OCI-LY1 (cell line): Measurements from ENCODE around the gene EFCC1.

Experiments
- H2AFZ ChIP-seq: fragments of 200-600 bp; sonication (generic), shearing (Covaris generic); 2 replicates; pipeline ENCODE4 v1.6.0; 2014; ENCODE audit warnings: antibody characterized with exemption, mild to moderate bottlenecking, low read length
- H3F3A ChIP-seq: fragments of 200-600 bp; sonication (generic), shearing (Covaris generic); 2 replicates; pipeline ENCODE4 v1.6.0; 2014; ENCODE audit warnings: mild to moderate bottlenecking, antibody characterized with exemption, low read length, moderate library complexity; ENCODE audit not compliant: insufficient read depth
- H3K27ac ChIP-seq: fragments of 200-600 bp; sonication (generic); 2 replicates; pipeline ENCODE4 v1.5.1; 2014; ENCODE audit warnings: low read length, mixed run types, mild to moderate bottlenecking, low read depth; ENCODE audit not compliant: poor library complexity, severe bottlenecking
- H3K27me3 ChIP-seq: fragments of 200-600 bp; sonication (generic); 2 replicates; pipeline ENCODE4 v1.6.0; 2014; ENCODE audit warnings: antibody characterized with exemption, mild to moderate bottlenecking, low read length, moderate library complexity; ENCODE audit not compliant: insufficient read depth
- H3K36me3 ChIP-seq: fragments of 200-600 bp; sonication (generic); 2 replicates; pipeline ENCODE4 v1.6.1; 2014; ENCODE audit warnings: mild to moderate bottlenecking, antibody characterized with exemption, low read length, moderate library complexity, mixed read lengths; ENCODE audit not compliant: insufficient read depth
- H3K4me1 ChIP-seq: fragments of 200-600 bp; sonication (generic); 2 replicates; pipeline ENCODE4 v1.5.1; 2014; ENCODE audit warnings: mild to moderate bottlenecking, low read length, moderate library complexity; ENCODE audit not compliant: insufficient read depth, severe bottlenecking
- H3K4me2 ChIP-seq: fragments of 200-600 bp; sonication (generic), shearing (Covaris generic); 2 replicates; pipeline ENCODE4 v1.6.1; 2014; ENCODE audit warnings: low read length
- H3K4me3 ChIP-seq: fragments of 200-600 bp; sonication (generic); 2 replicates; pipeline ENCODE4 v1.5.1; 2014; ENCODE audit warnings: low read length, low read depth, mild to moderate bottlenecking, mixed read lengths; ENCODE audit not compliant: poor library complexity, severe bottlenecking
- H3K79me2 ChIP-seq: fragments of 200-600 bp; shearing (Covaris generic); 2 replicates; pipeline ENCODE4 v1.6.1; 2016; ENCODE audit warnings: mixed run types, low read length, mixed read lengths; ENCODE audit not compliant: insufficient read depth
- H3K9ac ChIP-seq: fragments of 200-600 bp; sonication (generic), shearing (Covaris generic); 2 replicates; pipeline ENCODE4 v1.6.1; 2014; ENCODE audit warnings: mild to moderate bottlenecking, low read length, mixed read lengths
- H3K9me2 ChIP-seq: fragments of 200-600 bp; sonication (generic), shearing (Covaris generic); 2 replicates; pipeline ENCODE4 v1.6.1; 2014; ENCODE audit warnings: low read depth, mild to moderate bottlenecking, low read length, mixed read lengths
- H3K9me3 ChIP-seq: fragments of 200-600 bp; shearing (Covaris generic); 2 replicates; pipeline ENCODE4 v1.6.1; 2014; ENCODE audit warnings: low read length, mixed read lengths
- H4K20me1 ChIP-seq: fragments of 200-600 bp; sonication (generic), shearing (Covaris generic); 2 replicates; pipeline ENCODE4 v1.6.0; 2016; ENCODE audit warnings: mild to moderate bottlenecking, low read length; ENCODE audit not compliant: insufficient read depth
- EZH2 ChIP-seq: fragments of 200-600 bp; sonication (generic), shearing (Covaris generic); IDR thresholded peaks from 2 replicates; pipeline ENCODE4 v1.8.0; 2017; ENCODE audit warnings: borderline replicate concordance, mixed run types, mild to moderate bottlenecking, antibody characterized with exemption, low read length, moderate library complexity, mixed read lengths
- TF ChIP-seq, protein P1 (sequence below): fragments of 200-600 bp; sonication (generic), shearing (Covaris generic); IDR thresholded peaks from 2 replicates; pipeline ENCODE4 v1.5.1; 2017; ENCODE audit warnings: mild to moderate bottlenecking, antibody characterized with exemption, low read length, moderate library complexity, mixed read lengths

Gene EFCC1

DNA sequence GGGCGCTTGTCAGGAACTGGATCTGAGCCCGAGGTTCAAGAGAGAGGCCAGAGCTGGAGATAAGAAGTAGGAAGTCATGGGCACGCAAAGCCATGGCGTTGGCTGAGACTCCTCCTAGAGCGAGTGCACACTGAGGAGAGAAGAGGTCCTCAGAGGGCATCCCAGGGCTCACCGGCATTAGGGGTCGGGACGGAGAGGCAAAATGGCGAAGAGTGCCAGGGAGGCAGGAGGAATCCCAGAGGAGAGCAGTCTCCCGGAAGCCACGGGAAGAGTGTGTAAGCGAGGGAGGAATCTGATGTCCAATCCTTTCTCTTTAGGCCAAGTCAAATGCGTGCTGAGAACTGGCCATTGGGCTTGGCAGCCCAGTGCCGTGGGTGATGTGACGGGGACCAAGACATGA is 24.0 kb downstream of the EFCC1 start:
- H4K20me1 ChIP-seq, result no peaks in the 10 kb centered on the region
- no peak overlapping the region for H3K27ac ChIP-seq
- no peaks in the 10 kb centered on the region for H3F3A ChIP-seq
- H3K36me3 ChIP-seq, result no peaks in the 10 kb centered on the region; the same call in 1 of the 2 replicates
- no peaks in the 10 kb centered on the region for H3K79me2 ChIP-seq
- no peak overlapping the region for H3K9ac ChIP-seq
- H3K27me3 ChIP-seq, result no peaks in the 10 kb centered on the region
- H2AFZ ChIP-seq, result no peak overlapping the region
- H3K9me3 ChIP-seq, result no peaks in the 10 kb centered on the region
- TF ChIP-seq, protein P1, sequence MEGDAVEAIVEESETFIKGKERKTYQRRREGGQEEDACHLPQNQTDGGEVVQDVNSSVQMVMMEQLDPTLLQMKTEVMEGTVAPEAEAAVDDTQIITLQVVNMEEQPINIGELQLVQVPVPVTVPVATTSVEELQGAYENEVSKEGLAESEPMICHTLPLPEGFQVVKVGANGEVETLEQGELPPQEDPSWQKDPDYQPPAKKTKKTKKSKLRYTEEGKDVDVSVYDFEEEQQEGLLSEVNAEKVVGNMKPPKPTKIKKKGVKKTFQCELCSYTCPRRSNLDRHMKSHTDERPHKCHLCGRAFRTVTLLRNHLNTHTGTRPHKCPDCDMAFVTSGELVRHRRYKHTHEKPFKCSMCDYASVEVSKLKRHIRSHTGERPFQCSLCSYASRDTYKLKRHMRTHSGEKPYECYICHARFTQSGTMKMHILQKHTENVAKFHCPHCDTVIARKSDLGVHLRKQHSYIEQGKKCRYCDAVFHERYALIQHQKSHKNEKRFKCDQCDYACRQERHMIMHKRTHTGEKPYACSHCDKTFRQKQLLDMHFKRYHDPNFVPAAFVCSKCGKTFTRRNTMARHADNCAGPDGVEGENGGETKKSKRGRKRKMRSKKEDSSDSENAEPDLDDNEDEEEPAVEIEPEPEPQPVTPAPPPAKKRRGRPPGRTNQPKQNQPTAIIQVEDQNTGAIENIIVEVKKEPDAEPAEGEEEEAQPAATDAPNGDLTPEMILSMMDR, result no peak
- no peak for TF ChIP-seq EZH2
- no peaks in the 10 kb centered on the region for H3K9me2 ChIP-seq
- H3K4me3 ChIP-seq, result no peak overlapping the region
- no peak overlapping the region for H3K4me2 ChIP-seq
- H3K4me1 ChIP-seq, result peaks cover 15% of the 10 kb centered on the region

DNA sequence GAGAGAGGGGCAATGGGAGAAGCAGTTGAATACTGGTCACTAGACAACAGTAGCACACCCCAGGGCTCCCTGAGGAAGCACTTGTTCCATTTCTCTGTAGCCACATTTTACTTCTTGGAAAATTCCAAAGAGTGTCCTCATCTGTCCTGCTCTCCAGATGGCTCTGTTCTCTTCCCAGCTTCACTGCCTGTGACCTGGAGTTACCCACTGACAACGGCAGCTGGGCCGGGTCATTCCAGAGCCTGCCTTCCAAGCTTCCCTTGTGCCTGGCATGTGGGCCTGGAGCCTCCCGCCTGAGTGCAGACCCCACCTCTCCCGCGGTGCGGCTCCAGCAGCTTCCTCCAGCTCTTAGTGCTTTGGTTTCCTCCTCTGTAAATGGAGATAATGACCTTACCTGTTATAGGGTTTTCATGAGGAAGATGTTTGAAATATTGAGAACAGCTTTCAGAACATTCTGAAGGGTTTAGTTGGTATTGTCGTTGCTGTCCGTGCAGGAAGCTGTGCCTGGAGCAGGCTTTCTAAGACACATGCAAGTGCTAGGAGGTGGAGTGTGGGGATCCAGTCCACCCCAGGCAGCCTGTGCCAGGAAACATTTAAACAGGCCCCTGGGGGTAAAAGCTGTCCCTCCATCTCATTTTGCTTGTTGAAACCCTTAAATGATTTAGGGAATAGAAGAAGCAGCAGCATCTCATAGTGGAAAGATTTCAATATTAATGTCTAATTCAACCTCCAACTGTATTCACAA is 24.8 kb downstream of the EFCC1 start:
- H3K4me3 ChIP-seq, result peak overlapping the region; percentile 63
- H4K20me1 ChIP-seq, result no peaks in the 10 kb centered on the region
- peaks cover 15% of the 10 kb centered on the region for H3K4me1 ChIP-seq
- no peaks in the 10 kb centered on the region for H3K79me2 ChIP-seq
- H3K27me3 ChIP-seq, result no peaks in the 10 kb centered on the region
- H3K9me3 ChIP-seq, result no peaks in the 10 kb centered on the region
- no peak overlapping the region for H2AFZ ChIP-seq
- no peak for TF ChIP-seq EZH2
- TF ChIP-seq, protein P1, result no peak
- H3K36me3 ChIP-seq, result no peaks in the 10 kb centered on the region; the same call in 1 of the 2 replicates
- no peak overlapping the region; the same call in 1 of the 2 replicates for H3K9ac ChIP-seq
- no peak overlapping the region for H3K27ac ChIP-seq
- no peaks in the 10 kb centered on the region for H3K9me2 ChIP-seq
- peak overlapping the region; percentile 67; the same call in 1 of the 2 replicates for H3K4me2 ChIP-seq
- no peaks in the 10 kb centered on the region for H3F3A ChIP-seq

DNA sequence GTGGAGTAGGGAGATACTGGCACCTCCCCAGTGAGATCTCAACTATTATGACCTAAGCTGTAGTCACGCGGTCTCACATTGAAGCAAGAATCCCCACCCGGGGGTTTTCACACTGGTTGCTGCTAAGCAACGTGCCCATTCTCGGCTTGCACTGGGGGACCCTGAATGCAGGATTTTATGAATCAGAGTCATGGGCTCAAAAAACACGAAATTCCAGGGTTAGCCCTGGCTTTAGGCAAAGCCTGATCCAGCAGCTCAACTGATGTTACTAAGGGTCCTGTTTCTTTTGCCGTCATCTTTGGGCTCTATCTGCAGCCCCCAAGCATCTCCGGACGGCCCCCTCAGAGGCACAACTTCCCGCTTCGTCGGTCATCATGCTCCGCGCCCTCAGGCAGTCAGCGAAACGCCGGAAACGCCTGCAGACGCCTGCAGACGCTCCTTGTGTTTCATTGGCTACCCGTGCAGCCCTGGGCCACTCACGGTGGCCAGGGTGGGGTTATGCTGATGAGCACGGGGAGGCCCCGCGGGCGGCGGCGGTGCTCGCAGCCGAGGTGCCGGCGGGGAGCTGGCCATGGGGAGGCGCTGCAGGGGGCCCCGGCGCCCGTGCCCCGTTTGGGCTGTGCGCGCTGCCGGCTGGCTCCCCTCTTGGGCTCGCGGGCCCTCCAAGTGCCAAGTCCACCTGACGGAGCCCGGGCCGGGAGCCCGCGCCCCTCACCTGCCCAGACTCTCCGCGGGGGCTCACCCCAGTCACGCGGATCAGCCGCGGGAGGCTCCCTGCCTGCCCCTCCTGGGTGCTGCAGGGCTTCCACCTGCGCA is 25.8 kb downstream of the EFCC1 start:
- Histone ChIP-seq H4K20me1 (no peaks in the 10 kb centered on the region), H3K9me3 (no peaks in the 10 kb centered on the region), H2AFZ (peak overlapping the region; percentile 93), H3K36me3 (no peaks in the 10 kb centered on the region; the same call in 1 of the 2 replicates), H3K9me2 (no peaks in the 10 kb centered on the region), H3K4me3 (peak overlapping the region; percentile 63), H3K79me2 (no peaks in the 10 kb centered on the region), H3K27me3 (no peaks in the 10 kb centered on the region), H3K4me2 (peak overlapping the region; percentile 67), H3F3A (no peaks in the 10 kb centered on the region), H3K4me1 (peaks cover 15% of the 10 kb centered on the region), H3K9ac (peak overlapping the region; percentile 65), H3K27ac (no peak overlapping the region)
- no peak for TF ChIP-seq EZH2
- TF ChIP-seq, protein P1, result peak; percentile 98
